NCI-H526 treated with DMSO at 0.1 percent for 48 hours (cell line): Measurements from ENCODE around the gene ELANE.
"Not testable (repeated sequence)": the region's sequence is repeated elsewhere in the genome, so short reads cannot be mapped to it uniquely, and the experiment has no call there.

Source experiments
- DNase-seq: peaks from one replicate; lab custom pipeline; 2025; lab: John Stamatoyannopoulos, UW

Gene ELANE

DNA sequence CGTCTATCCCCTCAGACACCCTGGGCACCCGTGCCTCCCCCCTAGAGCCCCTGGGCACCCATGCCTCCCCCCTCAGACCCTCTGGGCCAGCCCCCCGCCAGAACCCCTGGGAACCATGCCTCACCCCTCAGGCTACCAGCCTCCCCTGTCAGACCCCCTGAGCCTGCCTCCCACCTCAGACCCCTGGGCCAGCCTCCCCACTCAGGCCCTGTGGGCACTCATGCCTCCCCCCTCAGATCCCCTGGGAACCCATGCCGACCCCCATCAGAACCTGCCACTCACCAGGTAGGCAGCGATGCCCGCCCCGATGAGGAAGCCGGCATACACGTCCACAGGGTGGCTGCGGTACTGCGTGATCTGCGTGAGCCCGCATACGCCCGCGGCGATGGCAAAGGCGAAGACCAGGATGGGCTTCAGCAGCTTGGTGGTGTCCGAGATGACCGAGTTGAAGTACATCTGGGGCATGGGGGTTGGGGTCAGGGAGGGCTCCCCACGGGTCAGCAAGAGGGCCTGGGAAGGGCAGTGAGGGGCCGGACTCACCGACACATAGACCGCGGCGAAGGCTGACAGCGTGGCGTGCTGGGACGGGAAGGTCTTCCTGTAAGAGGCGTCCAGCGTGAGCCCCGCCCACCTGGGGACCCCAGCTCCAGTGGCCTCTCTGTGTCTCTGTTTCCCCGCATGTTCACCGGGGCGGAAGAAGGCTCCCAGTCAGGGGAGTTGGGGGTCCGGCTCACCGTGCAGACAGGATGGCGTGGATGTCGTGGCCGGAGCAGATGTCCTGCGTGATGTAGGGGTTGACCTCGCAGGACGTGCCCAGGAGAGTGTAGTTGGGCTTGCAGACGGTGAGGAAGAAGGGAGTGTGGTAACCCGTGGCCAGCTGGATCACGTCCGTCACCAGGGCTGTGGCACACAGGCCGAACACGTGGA is 37.7 kb upstream of the ELANE start:
- DNase-seq: no peak

GRCh38 chr19:815079-815774 is 36.9 kb upstream of the ELANE start:
- DNase-seq: no peak

- no peak for DNase-seq
Measured at GRCh38 chr19:815775-816499, 36.2 kb upstream of the ELANE start.

DNA sequence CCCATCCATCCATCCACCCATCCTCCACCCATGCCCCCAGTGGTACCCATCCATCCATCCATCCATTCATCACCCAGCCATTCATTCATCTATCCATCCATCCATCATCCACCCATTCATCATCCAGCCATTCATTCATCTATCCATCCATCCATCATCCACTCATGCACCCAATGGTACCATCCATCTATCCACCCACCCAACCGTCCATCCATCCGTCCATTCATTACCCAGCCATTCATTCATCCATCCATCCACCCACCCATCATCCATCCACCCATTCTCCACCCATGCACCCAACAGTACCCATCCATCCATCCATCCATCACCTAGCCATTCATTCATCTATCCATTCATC is 35.6 kb upstream of the ELANE start:
- DNase-seq: no peak

GRCh38 chr19:820212-820611 is 31.9 kb upstream of the ELANE start:
- DNase-seq: not testable (repeated sequence)

DNA sequence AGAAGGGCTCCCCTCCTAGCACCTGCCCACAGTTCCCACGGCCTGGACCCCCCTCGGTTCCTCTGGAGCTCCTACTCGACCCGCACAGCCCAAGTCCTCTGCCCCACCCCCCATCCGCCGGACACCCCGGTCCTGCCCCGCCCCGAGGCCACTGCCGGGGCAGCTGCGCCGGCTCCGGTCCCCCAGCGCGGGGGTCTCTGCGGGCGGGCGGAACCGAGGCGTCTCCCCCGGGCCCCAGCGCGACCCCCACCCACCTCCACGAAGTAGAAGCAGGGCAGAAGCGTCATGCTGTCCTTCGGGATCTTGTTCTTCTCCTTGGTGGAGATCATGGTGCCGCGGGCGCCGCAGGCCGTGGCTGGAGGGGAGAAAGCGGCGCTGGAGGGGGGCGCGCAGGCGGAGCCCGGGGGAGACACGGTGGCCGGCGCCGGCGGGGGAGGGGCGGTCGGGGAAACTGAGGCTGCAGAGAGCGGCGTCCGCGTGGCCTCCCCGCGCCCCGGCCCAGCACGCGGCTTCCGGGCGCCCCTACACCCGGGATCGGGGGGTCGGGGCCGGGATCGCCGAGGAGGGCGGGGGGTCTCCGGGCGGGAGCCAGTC is 30.8 kb upstream of the ELANE start:
- no peak for DNase-seq

DNA sequence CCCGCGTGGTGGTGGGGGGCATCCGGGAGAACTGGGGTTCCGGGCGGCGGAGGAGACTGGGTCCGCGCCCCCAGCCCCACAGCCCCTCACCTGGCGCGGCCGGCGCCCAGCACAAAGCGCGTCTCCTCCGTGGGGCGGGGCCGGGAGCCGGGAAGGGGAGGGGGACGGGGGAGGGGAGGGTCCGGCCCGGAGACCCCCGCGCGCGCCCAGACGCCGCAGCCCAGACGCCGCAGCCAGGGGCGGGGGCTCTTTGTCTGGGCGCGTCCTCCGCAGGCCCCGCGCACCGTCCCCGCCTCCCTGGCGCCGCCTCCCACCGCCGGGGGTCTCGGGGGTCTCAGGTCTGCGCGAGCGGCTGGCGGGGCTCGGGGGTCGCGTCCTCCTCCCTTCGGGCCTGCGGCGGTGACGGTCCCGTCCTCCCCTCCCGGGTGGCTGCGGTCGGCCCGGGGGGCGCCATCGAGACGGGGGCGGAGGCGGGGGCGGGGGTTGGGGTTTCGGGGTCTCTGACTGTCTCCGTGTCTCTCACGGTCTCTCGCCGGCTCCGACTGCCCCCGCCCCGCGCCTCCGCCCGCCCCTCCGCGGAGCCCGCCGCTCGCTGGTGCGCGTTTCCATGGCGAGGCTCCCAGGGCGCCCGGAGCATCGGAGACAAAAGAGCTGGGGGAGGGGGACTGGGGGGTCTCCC is 30.1 kb upstream of the ELANE start, which contains the start of gene PLPPR3:
Gene PLPPR3 (minus strand): TSS at position 131 of the 679 bp plus-strand sequence. CDS start 396 bp downstream, outside the sequence.
- DNase-seq: no peak

GRCh38 chr19:823565-824121 is 28.5 kb upstream of the ELANE start:
- no peak for DNase-seq

DNA sequence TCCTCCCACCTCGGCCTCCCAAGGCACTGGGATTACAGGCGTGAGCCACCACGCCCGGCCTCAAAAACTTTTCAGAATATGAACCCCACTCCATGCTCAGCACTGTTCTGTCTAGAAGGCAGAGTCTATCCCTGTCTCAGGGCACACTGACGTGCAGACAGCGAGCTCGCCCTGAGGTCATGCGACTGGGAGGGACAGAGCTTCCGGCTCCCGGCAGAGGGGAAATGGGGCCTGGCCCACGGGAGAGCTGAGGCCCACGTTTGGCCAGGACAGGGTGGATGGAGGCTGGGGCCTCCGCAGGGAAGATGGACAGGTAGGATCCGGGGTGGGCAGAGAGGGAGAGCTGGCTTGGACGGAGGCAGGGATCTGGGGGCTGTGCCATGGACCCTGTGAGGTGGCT is 27.2 kb upstream of the ELANE start:
- DNase-seq: no peak

GRCh38 chr19:825897-826644 is 26.0 kb upstream of the ELANE start:
- no peak for DNase-seq

GRCh38 chr19:827314-827709 is 24.8 kb upstream of the ELANE start:
- DNase-seq: no peak

DNA sequence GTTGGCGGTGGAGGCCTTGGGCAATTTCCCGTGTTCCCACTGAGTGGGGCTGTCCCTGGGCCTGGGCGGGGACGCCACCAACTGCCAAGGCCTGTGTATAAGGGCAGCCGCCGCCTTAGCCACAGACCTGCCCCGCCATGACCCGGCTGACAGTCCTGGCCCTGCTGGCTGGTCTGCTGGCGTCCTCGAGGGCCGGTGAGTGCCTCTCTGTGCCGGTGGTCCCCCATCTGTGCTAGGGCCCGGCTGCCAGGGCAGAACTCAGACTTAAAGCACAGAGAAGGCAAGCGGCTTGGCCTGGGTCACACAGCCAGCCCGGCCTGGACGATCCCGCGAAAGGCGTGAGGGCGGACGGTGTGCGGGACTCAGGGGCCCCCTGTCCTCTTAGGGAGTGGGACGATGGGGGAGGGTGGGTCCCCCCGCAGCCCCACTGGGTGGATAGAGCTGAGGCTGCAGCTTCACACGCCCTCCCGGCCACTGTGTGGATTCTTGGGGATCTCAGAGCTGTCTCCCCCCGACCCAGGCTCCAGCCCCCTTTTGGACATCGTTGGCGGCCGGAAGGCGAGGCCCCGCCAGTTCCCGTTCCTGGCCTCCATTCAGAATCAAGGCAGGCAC is 24.3 kb upstream of the ELANE start, which contains the start of gene AZU1:
Gene AZU1 (plus strand): TSS at position 128 of the 612 bp plus-strand sequence. CDS start 10 bp downstream, at position 138.
- no peak for DNase-seq

- DNase-seq: no peak
Measured at GRCh38 chr19:829129-829758, 22.9 kb upstream of the ELANE start.

DNA sequence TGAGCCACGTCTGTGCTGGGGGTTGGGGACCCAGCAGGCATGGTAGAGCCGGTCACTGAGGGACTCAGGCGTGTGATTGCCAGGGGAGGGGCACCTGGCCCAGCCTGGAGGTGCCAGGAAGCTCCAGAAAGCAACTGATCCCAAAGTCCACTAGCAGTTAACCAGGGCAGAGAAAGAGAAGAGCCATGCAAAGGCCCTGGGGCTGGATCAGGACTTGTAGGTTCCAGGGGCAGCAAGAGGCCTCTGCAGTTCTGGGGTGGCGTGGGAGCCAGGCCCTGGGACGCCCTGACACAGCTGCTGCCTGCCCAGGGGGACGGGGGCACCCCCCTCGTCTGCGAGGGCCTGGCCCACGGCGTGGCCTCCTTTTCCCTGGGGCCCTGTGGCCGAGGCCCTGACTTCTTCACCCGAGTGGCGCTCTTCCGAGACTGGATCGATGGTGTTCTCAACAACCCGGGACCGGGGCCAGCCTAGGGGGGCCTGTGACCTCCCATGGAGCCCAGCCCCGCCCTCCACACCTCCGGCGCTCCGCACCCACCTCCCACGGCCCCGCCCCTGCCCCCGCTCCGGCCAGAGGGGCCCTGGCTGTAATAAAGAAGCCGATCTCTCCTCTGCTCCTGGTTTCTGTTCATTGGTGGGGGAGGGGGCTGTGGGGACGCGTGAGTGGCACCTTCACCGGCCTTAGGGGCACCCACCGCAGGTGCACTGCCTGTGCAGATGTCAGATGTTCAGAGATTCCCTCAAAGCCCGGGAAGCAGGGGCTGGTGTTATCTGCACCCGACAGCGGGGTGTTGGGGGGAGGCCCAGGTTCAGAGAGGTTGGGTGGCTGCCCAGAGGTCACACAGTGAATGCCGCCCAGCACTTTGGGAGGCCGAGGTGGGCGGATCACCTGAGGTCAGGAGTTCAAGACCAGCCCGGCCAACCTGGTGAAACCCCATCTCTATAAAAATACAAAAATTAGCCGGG is 20.4 kb upstream of the ELANE start:
- no peak for DNase-seq

GRCh38 chr19:834216-834615 is 17.9 kb upstream of the ELANE start:
- no peak for DNase-seq

DNA sequence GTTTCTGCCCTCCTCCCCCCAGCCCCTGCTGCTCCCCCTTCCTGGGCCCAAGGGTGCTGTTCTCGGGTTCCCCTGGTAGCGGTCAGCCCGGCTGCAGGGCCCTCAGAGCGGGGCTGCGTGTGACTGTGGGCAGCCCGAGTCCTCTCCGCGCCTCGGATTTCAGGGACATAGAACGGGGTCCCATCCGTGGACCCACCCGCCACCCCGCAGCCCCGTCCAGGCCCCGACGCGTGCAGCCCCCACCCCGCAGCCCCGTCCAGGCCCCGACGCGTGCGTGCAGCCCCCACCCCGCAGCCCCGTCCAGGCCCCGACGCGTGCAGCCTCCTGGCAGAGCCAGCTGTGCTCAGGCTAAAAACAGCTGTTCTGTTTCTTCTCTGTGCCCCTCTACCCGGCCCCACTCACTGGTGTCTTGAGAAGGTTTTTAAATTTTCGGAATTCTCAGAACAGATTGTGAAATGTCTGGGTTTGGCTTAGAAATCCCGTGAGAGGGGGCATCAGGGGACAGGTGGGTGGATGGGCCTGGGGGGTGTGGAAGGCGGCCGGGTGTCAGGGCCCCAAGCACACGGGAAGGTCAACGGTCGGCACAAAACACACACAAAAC is 16.8 kb upstream of the ELANE start:
- DNase-seq: no peak

- no peak for DNase-seq
Measured at GRCh38 chr19:840519-841206, 11.4 kb upstream of the ELANE start, which contains the start of gene PRTN3. Gene PRTN3 (plus strand): TSS chr19:840999. CDS start chr19:841009, 10 bp downstream.
